IMR-90 (cell line): ENCODE data around the gene CDKL4. TPM values are rescaled to one million over a fixed set of nuclear protein-coding genes. Genes with fewer than 3 reads are reported as not detected.

Experiments
- ATAC-seq: fragments of 200-7000 bp; cut with Tn5 transposase; 2 replicates; pipeline ENCODE4 v1.9.1; 2020; ENCODE audit warnings: low read depth, mild to moderate bottlenecking, moderate library complexity
- BruUV-seq: library from RNA; stranded (reverse); fragments of 400-500 nt; replicated peaks from 2 replicates; lab custom pipeline; 2021; lab: Mats Ljungman, UMichigan
- CTCF ChIA-PET: fragments of 300-600 bp; formaldehyde crosslinking; extraction: SDS; loops from one replicate; lab custom pipeline; 2021; ENCODE audit warnings: antibody characterized with exemption; lab: Yijun Ruan, JAX
- POLR2A ChIA-PET: fragments of 300-600 bp; sonication (Branson Sonifier 250); formaldehyde crosslinking; loops from one replicate; lab custom pipeline; 2022; ENCODE audit warnings: antibody characterized with exemption; ENCODE audit not compliant: unreplicated experiment; lab: Charles Lee
- DNase-seq: peaks from one replicate; pipeline ENCODE4 v3.0.0; 2013
- H2AFZ ChIP-seq: replicated peaks from 2 replicates; pipeline ENCODE3; 2013; ENCODE audit warnings: low read length, mild to moderate bottlenecking; ENCODE audit not compliant: poor library complexity
- H2AK5ac ChIP-seq: 2 replicates; pipeline ENCODE4 v1.6.1; 2013; ENCODE audit warnings: low read depth, low read length, inconsistent platforms
- H2AK9ac ChIP-seq: replicated peaks from 2 replicates; pipeline ENCODE3; 2013; ENCODE audit warnings: mild to moderate bottlenecking, low read depth, low read length, moderate library complexity; ENCODE audit not compliant: poor library complexity
- H2BK120ac ChIP-seq: 2 replicates; pipeline ENCODE4 v1.6.1; 2013; ENCODE audit warnings: low read depth, low read length, inconsistent platforms
- H2BK15ac ChIP-seq: 3 replicates; pipeline ENCODE4 v1.6.1; 2013; ENCODE audit warnings: low read depth, low read length, inconsistent platforms
- H2BK20ac ChIP-seq: 2 replicates; pipeline ENCODE4 v1.6.1; 2013; ENCODE audit warnings: low read depth, mild to moderate bottlenecking, inconsistent platforms, low read length, moderate library complexity
- H2BK5ac ChIP-seq: 2 replicates; pipeline ENCODE4 v1.6.1; 2013; ENCODE audit warnings: mild to moderate bottlenecking, low read depth, low read length, inconsistent platforms; ENCODE audit not compliant: poor library complexity, severe bottlenecking
- H3K14ac ChIP-seq: replicated peaks from 2 replicates; pipeline ENCODE4 v1.6.1; 2013; ENCODE audit warnings: low read depth, low read length, inconsistent platforms
- H3K18ac ChIP-seq: 2 replicates; pipeline ENCODE4 v1.6.1; 2013; ENCODE audit warnings: low read depth, low read length, control low read depth
- H3K23ac ChIP-seq: 2 replicates; pipeline ENCODE4 v1.6.1; 2013; ENCODE audit warnings: low read depth, low read length, inconsistent platforms
- H3K27ac ChIP-seq: 2 replicates; pipeline ENCODE4 v1.5.1; 2013; ENCODE audit warnings: mild to moderate bottlenecking, control low read depth, low read length; ENCODE audit not compliant: insufficient read depth
- H3K27me3 ChIP-seq: 2 replicates; pipeline ENCODE4 v1.6.1; 2013; ENCODE audit warnings: low read length; ENCODE audit not compliant: control insufficient read depth, insufficient read depth
- H3K36me3 ChIP-seq: 2 replicates; pipeline ENCODE4 v1.6.1; 2013; ENCODE audit warnings: low read length, mixed read lengths; ENCODE audit not compliant: control insufficient read depth, insufficient read depth
- H3K4ac ChIP-seq: 2 replicates; pipeline ENCODE4 v1.6.1; 2013; ENCODE audit warnings: low read depth, low read length, inconsistent platforms
- H3K4me1 ChIP-seq: 2 replicates; pipeline ENCODE4 v1.6.1; 2013; ENCODE audit warnings: low read length, mixed read lengths; ENCODE audit not compliant: control insufficient read depth, insufficient read depth
- H3K4me2 ChIP-seq: 2 replicates; pipeline ENCODE4 v1.6.1; 2013; ENCODE audit warnings: low read depth, mild to moderate bottlenecking, control low read depth, low read length, moderate library complexity
- H3K4me3 ChIP-seq: 2 replicates; pipeline ENCODE4 v1.5.1; 2013; ENCODE audit warnings: low read depth, mild to moderate bottlenecking, control low read depth, low read length, moderate library complexity; ENCODE audit not compliant: insufficient read depth
- H3K56ac ChIP-seq: 2 replicates; pipeline ENCODE4 v1.6.1; 2013; ENCODE audit warnings: low read length, inconsistent platforms; ENCODE audit not compliant: insufficient read depth; ENCODE audit errors: extremely low read depth
- H3K79me1 ChIP-seq, 2 experiments: 2 replicates each; pipeline ENCODE4 v1.6.1; 2013; ENCODE audit warnings: low read length in 2 of 2, inconsistent platforms in 1 of 2, low read depth in 1 of 2
- H3K9ac ChIP-seq: 2 replicates; pipeline ENCODE4 v1.6.1; 2013; ENCODE audit warnings: low read depth, low read length, control low read depth
- H3K9me1 ChIP-seq: 2 replicates; pipeline ENCODE4 v1.6.1; 2013; ENCODE audit warnings: low read length, inconsistent platforms; ENCODE audit not compliant: insufficient read depth
- H3K9me3 ChIP-seq: 2 replicates; pipeline ENCODE4 v1.6.1; 2013; ENCODE audit warnings: low read length; ENCODE audit not compliant: control insufficient read depth, insufficient read depth
- H4K20me1 ChIP-seq: 2 replicates; pipeline ENCODE4 v1.6.1; 2013; ENCODE audit warnings: low read length, inconsistent platforms; ENCODE audit not compliant: insufficient read depth
- H4K5ac ChIP-seq: 2 replicates; pipeline ENCODE4 v1.6.1; 2013; ENCODE audit warnings: mild to moderate bottlenecking, low read depth, low read length, control low read depth
- H4K8ac ChIP-seq, 2 experiments: 2 replicates each; pipeline ENCODE4 v1.6.1; 2013; ENCODE audit warnings: low read depth in 2 of 2, low read length in 2 of 2, control low read depth in 1 of 2, inconsistent platforms in 1 of 2
- H4K91ac ChIP-seq: 2 replicates; pipeline ENCODE4 v1.6.1; 2013; ENCODE audit warnings: low read depth, low read length, inconsistent platforms; ENCODE audit not compliant: insufficient read depth
- CEBPB ChIP-seq: IDR thresholded peaks from 2 replicates; pipeline ENCODE4 v1.6.1; 2012; ENCODE audit warnings: low read depth, low read length, improper control_type of control experiment
- MAFK ChIP-seq: IDR thresholded peaks from 2 replicates; pipeline ENCODE4 v1.6.1; 2012; ENCODE audit warnings: low read depth, low read length, improper control_type of control experiment
- MAZ ChIP-seq: IDR thresholded peaks from 2 replicates; pipeline ENCODE4 v1.6.1; 2012; ENCODE audit warnings: low read depth, mild to moderate bottlenecking, low read length, improper control_type of control experiment, moderate library complexity, borderline replicate concordance
- MXI1 ChIP-seq: IDR thresholded peaks from 2 replicates; pipeline ENCODE4 v1.6.1; 2012; ENCODE audit warnings: low read depth, mild to moderate bottlenecking, low read length, moderate library complexity, borderline replicate concordance
- RAD21 ChIP-seq: IDR thresholded peaks from 2 replicates; pipeline ENCODE4 v1.6.1; 2012; ENCODE audit warnings: low read length, improper control_type of control experiment
- RCOR1 ChIP-seq: IDR thresholded peaks from 2 replicates; pipeline ENCODE4 v1.6.1; 2012; ENCODE audit warnings: mild to moderate bottlenecking, low read length, improper control_type of control experiment; ENCODE audit not compliant: insufficient replicate concordance
- WGBS, 2 experiments: methylation state at CpG; one replicate each; pipeline versions ENCODE4 v1.1.5 to v1.1.7; 2013; ENCODE audit warnings: missing lambda C conversion rate in 2 of 2; ENCODE audit not compliant: insufficient read length in 1 of 2; ENCODE audit errors: extremely low coverage in 2 of 2; 5-methylcytosine and 5-hydroxymethylcytosine counted together
- dilution Hi-C: fragments of 300-500 bp; cut with HindIII; formaldehyde crosslinking; loops from one replicate; pipeline ENCODE4 v1.14.3; 2018; ENCODE audit warnings: low sequenced_read_pairs; ENCODE audit not compliant: unreplicated experiment
- in situ Hi-C: fragments of 300-500 bp; cut with MboI; formaldehyde crosslinking; loops from 3 replicates; pipeline ENCODE4 v1.14.3; 2019; ENCODE audit warnings: low sequenced_read_pairs, inconsistent platforms, mixed read lengths
- intact Hi-C: fragments of 100-400 bp; cut with micrococcal nuclease; formaldehyde crosslinking; loops from 2 replicates; pipeline ENCODE4 v1.10.0; 2022
- polyA plus RNA-seq, 3 experiments: library from polyadenylated mRNA; depleted of rRNA; stranded (reverse); fragments of >200 nt; gene quantifications; 2 replicates each; pipeline ENCODE4 v1.2.3, GENCODE V29; 2012; ENCODE audit warnings: low replicate concordance in 1 of 3
- total RNA-seq: library from RNA; depleted of rRNA; stranded (reverse); fragments of >200 nt; gene quantifications from 2 replicates; pipeline ENCODE4 v1.2.3, GENCODE V29; 2012

Gene CDKL4
- total and polyA plus RNA-seq, 2 of the 4 experiments (the other 2 are of a cell fraction) = not detected

DNA sequence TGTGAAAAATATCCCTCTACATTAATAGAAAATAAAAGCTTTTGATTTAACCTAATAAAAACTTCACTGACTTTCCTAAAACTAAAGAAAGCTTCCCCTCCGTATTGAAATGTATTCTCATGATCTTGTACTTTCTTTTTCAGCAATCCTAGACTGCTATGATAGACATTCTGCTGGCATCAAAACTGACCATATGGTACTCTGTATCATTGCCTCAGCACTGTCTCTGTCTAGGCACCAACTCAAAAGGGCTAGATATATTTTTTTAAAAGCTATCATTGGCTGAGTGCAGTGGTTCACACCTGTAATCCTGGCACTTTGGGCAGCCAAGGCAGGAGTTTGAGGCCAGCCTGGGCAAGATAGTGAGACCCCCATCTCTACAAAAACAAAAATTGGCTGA, 32.9 kb downstream of the CDKL4 start:
- no peaks in the 10 kb centered on the region for H4K20me1 ChIP-seq
- dilution Hi-C loops (loop anchor here (25.0 kb wide), 1 partner anchor 124 kb away; no protein-coding TSS in a partner anchor), intact Hi-C loops (no loop called here), in situ Hi-C loops (no loop called here)
- WGBS, 2 experiments = 80% methylated on average over 1 of the region's 1 CpG; no CpG with 5 or more reads in 1 of the 2 experiments
- H3K23ac ChIP-seq = no peak overlapping the region
- BruUV-seq = no TSS peak
- POLR2A ChIA-PET = no interaction called here
- H2BK5ac ChIP-seq = no peak overlapping the region
- H3K27ac ChIP-seq = no peak overlapping the region
- no peak overlapping the region for H2AFZ ChIP-seq
- no peaks in the 10 kb centered on the region for H3K9me1 ChIP-seq
- H2BK20ac ChIP-seq = no peak overlapping the region
- no peak overlapping the region for H3K4ac ChIP-seq
- ATAC-seq (no peak), DNase-seq (no peak)
- H4K5ac ChIP-seq = no peak overlapping the region
- no peak for TF ChIP-seq MAFK
- TF ChIP-seq MAZ = no peak
- no peak for TF ChIP-seq CEBPB
- TF ChIP-seq MXI1 = no peak
- TF ChIP-seq RCOR1 = no peak
- TF ChIP-seq RAD21 = no peak
- H3K27me3 ChIP-seq = no peaks in the 10 kb centered on the region
- no peak overlapping the region for H3K9ac ChIP-seq
- no peaks in the 10 kb centered on the region for H3K36me3 ChIP-seq
- H3K9me3 ChIP-seq = no peaks in the 10 kb centered on the region
- H3K4me1 ChIP-seq = no peaks in the 10 kb centered on the region
- no peak overlapping the region for H3K4me2 ChIP-seq
- H2AK5ac ChIP-seq = no peak overlapping the region
- no peak overlapping the region for H3K18ac ChIP-seq
- H4K91ac ChIP-seq = no peak overlapping the region
- H2BK120ac ChIP-seq = no peak overlapping the region
- H3K4me3 ChIP-seq = no peak overlapping the region
- no peak overlapping the region for H3K56ac ChIP-seq
- H3K79me1 ChIP-seq = no peaks in the 10 kb centered on the region
- H4K8ac ChIP-seq = no peak overlapping the region
- CTCF ChIA-PET = interaction anchor here (0.7 to 1.5 kb wide), 2 partner anchors 17 to 238 kb away, joined by 3 to 4 read pairs; no protein-coding TSS in a partner anchor
- H2AK9ac ChIP-seq = no peak overlapping the region
- H2BK15ac ChIP-seq = no peak overlapping the region
- H3K14ac ChIP-seq = no peak overlapping the region
